B cell (primary cell): ENCODE data around the gene DNAJB6. TPM values are rescaled to one million over a fixed set of nuclear protein-coding genes. Genes with fewer than 3 reads are reported as not detected.

ENCODE experiments used
- ATAC-seq: fragments of 200-7000 bp; cut with Tn5 transposase; one replicate; pipeline ENCODE4 v1.10.0; 2021; ENCODE audit warnings: low read depth, mild to moderate bottlenecking, moderate number of reproducible peaks, moderate library complexity
- CTCF ChIA-PET: fragments of 350-600 bp; sonication (Branson Sonifier 250); formaldehyde crosslinking; loops from one replicate; lab custom pipeline; 2021; ENCODE audit warnings: antibody characterized with exemption, inconsistent platforms; lab: Charles Lee
- POLR2A ChIA-PET: fragments of 350-600 bp; sonication (Branson Sonifier 250); formaldehyde crosslinking; loops from one replicate; lab custom pipeline; 2021; ENCODE audit warnings: antibody characterized with exemption; lab: Charles Lee
- DNase-seq: peaks from one replicate; pipeline ENCODE4 v3.0.0; 2013
- H2AFZ ChIP-seq: 2 replicates; pipeline ENCODE4 v1.6.1; 2012; ENCODE audit warnings: mild to moderate bottlenecking, low read depth, low read length; ENCODE audit not compliant: insufficient read depth, poor library complexity, severe bottlenecking
- H3K27ac ChIP-seq, 2 donors: 1 replicate in 1 of 2; 2 replicates in 1 of 2; pipeline ENCODE4 v1.5.1; 2012 to 2013; ENCODE audit warnings: low read length in 2 of 2, mild to moderate bottlenecking in 2 of 2, moderate library complexity in 1 of 2
- H3K27me3 ChIP-seq, 4 experiments: fragments of 200-600 bp in 1 of 4; sonication (generic) in 1 of 4; replicated peaks in 1 of 4; 1 replicate in 2 of 4; 2 replicates in 2 of 4; pipeline versions ENCODE4 v1.6.1 to v1.7.0; 2013 to 2016; ENCODE audit warnings: low read length in 3 of 4, mild to moderate bottlenecking in 2 of 4, mixed read lengths in 1 of 4, moderate library complexity in 1 of 4; ENCODE audit not compliant: insufficient read depth in 4 of 4, control insufficient read depth in 3 of 4; ENCODE audit errors: control extremely low read depth in 1 of 4
- H3K36me3 ChIP-seq, 2 experiments: replicated peaks in 1 of 2; 1 replicate in 1 of 2; 2 replicates in 1 of 2; pipeline versions ENCODE4 v1.6.1 to v1.7.1; 2013; ENCODE audit warnings: low read length in 1 of 2; ENCODE audit not compliant: insufficient read depth in 2 of 2, control insufficient read depth in 1 of 2; ENCODE audit errors: control extremely low read depth in 1 of 2, extremely low read depth in 1 of 2
- H3K4me1 ChIP-seq, 2 donors: fragments of 200-600 bp in 1 of 2; sonication (generic) in 1 of 2; 1 replicate in 1 of 2; 2 replicates in 1 of 2; pipeline versions ENCODE4 v1.5.1 to v1.6.1; 2013 to 2017; ENCODE audit warnings: low read length in 2 of 2; ENCODE audit not compliant: control insufficient read depth in 2 of 2, insufficient read depth in 2 of 2
- H3K4me2 ChIP-seq: replicated peaks from 2 replicates; pipeline ENCODE3; 2012; ENCODE audit warnings: mild to moderate bottlenecking, low read depth, low read length; ENCODE audit not compliant: poor library complexity, severe bottlenecking
- H3K4me3 ChIP-seq, 5 experiments: fragments of 200-600 bp in 1 of 5; sonication (generic) in 1 of 5; 1 replicate in 3 of 5; 2 replicates in 2 of 5; pipeline versions ENCODE4 v1.5.1 to v1.7.0; 2011 to 2016; ENCODE audit warnings: low read length in 4 of 5, mild to moderate bottlenecking in 4 of 5, low read depth in 2 of 5, control low read depth in 1 of 5, moderate library complexity in 1 of 5; ENCODE audit not compliant: insufficient read depth in 1 of 5; ENCODE audit errors: control extremely low read depth in 1 of 5, extremely low read depth in 1 of 5
- H3K79me2 ChIP-seq: fragments of 200-600 bp; sonication (generic); one replicate; pipeline ENCODE4 v1.6.0; 2016; ENCODE audit warnings: low read length; ENCODE audit not compliant: control insufficient read depth, insufficient read depth
- H3K9ac ChIP-seq: fragments of 200-600 bp; sonication (generic); 2 replicates; pipeline ENCODE4 v1.6.1; 2017; ENCODE audit warnings: mild to moderate bottlenecking, low read length, moderate library complexity
- H3K9me3 ChIP-seq, 3 donors: one replicate each; pipeline versions ENCODE4 v1.6.1 to v1.7.1; 2013; ENCODE audit warnings: low read length in 2 of 3; ENCODE audit not compliant: control insufficient read depth in 2 of 3, insufficient read depth in 1 of 3; ENCODE audit errors: control extremely low read depth in 1 of 3
- H4K20me1 ChIP-seq: 2 replicates; pipeline ENCODE4 v1.6.0; 2012; ENCODE audit warnings: mild to moderate bottlenecking, low read length; ENCODE audit not compliant: insufficient read depth, control insufficient read depth, poor library complexity, severe bottlenecking
- H3K27ac Mint-ChIP-seq: one replicate; pipeline ENCODE4 v1.8.0; 2021; ENCODE audit warnings: mixed read lengths
- H3K27me3 Mint-ChIP-seq: one replicate; pipeline ENCODE4 v1.8.0; 2021; ENCODE audit warnings: mixed read lengths
- H3K4me1 Mint-ChIP-seq: one replicate; pipeline ENCODE4 v1.8.0; 2021; ENCODE audit warnings: mixed read lengths
- H3K4me3 Mint-ChIP-seq: one replicate; pipeline ENCODE4 v1.8.0; 2021; ENCODE audit warnings: mixed read lengths
- H3K9me3 Mint-ChIP-seq: one replicate; pipeline ENCODE4 v1.8.0; 2022; ENCODE audit warnings: mixed read lengths; ENCODE audit not compliant: insufficient read depth
- CTCF ChIP-seq: fragments of 200-600 bp; IDR thresholded peaks from one replicate; pipeline ENCODE4 v1.8.0; 2022; ENCODE audit warnings: antibody characterized with exemption, mild to moderate bottlenecking
- EZH2 ChIP-seq: IDR thresholded peaks from 2 replicates; pipeline ENCODE4 v1.6.1; 2012; ENCODE audit warnings: borderline replicate concordance, low read depth, mild to moderate bottlenecking, moderate library complexity, low read length; ENCODE audit not compliant: insufficient read depth, poor library complexity, severe bottlenecking
- whole genome bisulfite sequencing: methylation state at CpG from one replicate; pipeline ENCODE4 v1.1.5; 2013; ENCODE audit warnings: missing lambda C conversion rate; ENCODE audit not compliant: insufficient coverage; 5-methylcytosine and 5-hydroxymethylcytosine counted together
- intact Hi-C: fragments of 100-400 bp; cut with micrococcal nuclease; formaldehyde crosslinking; loops from one replicate; pipeline ENCODE4 v1.10.0; 2022
- polyA plus RNA-seq: library from polyadenylated mRNA; depleted of rRNA; stranded (reverse); fragments of >200 nt; gene quantifications from 2 replicates; pipeline ENCODE4 v1.2.3, GENCODE V29; 2012
- total RNA-seq, 2 donors: library from RNA; stranded (reverse); fragments of 120-200 nt in 1 of 2; gene quantifications; 1 replicate in 1 of 2; 2 replicates in 1 of 2; pipeline versions ENCODE4 v1.2.3 to v1.2.4, GENCODE V29; 2013 to 2022

DNAJB6 gene
- total and polyA plus RNA-seq, 2 donors (not counting 1 experiment from before 2014, with no cell fraction given), result 22.4 to 116 TPM

GRCh38 chr7:157425761-157426160 lies 89.0 kb downstream of the DNAJB6 start:
- ChIA-PET POLR2A (no interaction called here), CTCF (no interaction called here)
- H3K9ac ChIP-seq, result no peak overlapping the region
- TF ChIP-seq CTCF, result no peak
- no peak for TF ChIP-seq EZH2
- DNase-seq (no peak), ATAC-seq (no peak)
- no peaks in the 10 kb centered on the region for H3K4me1 Mint-ChIP-seq
- 94% methylated on average over 18 of the region's 19 CpGs for whole genome bisulfite sequencing
- no peaks in the 10 kb centered on the region for H3K9me3 ChIP-seq
- H3K27me3 Mint-ChIP-seq, result no peaks in the 10 kb centered on the region
- H3K4me3 ChIP-seq, result no peak overlapping the region
- H4K20me1 ChIP-seq, result no peaks in the 10 kb centered on the region
- no peak overlapping the region for H3K4me3 Mint-ChIP-seq
- no peak overlapping the region for H3K27ac ChIP-seq
- no peaks in the 10 kb centered on the region for H3K36me3 ChIP-seq
- no peak overlapping the region for H3K27ac Mint-ChIP-seq
- no peak overlapping the region for H2AFZ ChIP-seq
- peaks cover 0 to 2% (median 0%) of the 10 kb centered on the region in 4 experiments for H3K27me3 ChIP-seq
- H3K4me2 ChIP-seq, result no peak overlapping the region
- intact Hi-C loops, result no loop called here
- H3K79me2 ChIP-seq, result no peaks in the 10 kb centered on the region
- H3K9me3 Mint-ChIP-seq, result no peaks in the 10 kb centered on the region
- no peaks in the 10 kb centered on the region for H3K4me1 ChIP-seq

GRCh38 chr7:157426463-157427301 lies 89.9 kb downstream of the DNAJB6 start:
- Histone ChIP-seq H3K36me3 (no peaks in the 10 kb centered on the region), H4K20me1 (no peaks in the 10 kb centered on the region), H3K4me3 (no peak overlapping the region), H3K9ac (no peak overlapping the region), H3K4me2 (no peak overlapping the region), H3K27ac (no peak overlapping the region), H3K27me3 (peaks cover 0 to 2% (median 0%) of the 10 kb centered on the region in 4 experiments), H3K79me2 (no peaks in the 10 kb centered on the region), H3K4me1 (no peaks in the 10 kb centered on the region), H3K9me3 (no peaks in the 10 kb centered on the region), H2AFZ (no peak overlapping the region)
- CTCF ChIA-PET, result no interaction called here
- H3K4me3 Mint-ChIP-seq, result no peak overlapping the region
- 82% methylated on average over 41 of the region's 42 CpGs for WGBS
- no peak overlapping the region for H3K27ac Mint-ChIP-seq
- DNase-seq, result no peak
- no peaks in the 10 kb centered on the region for H3K4me1 Mint-ChIP-seq
- H3K27me3 Mint-ChIP-seq, result no peaks in the 10 kb centered on the region
- ATAC-seq, result no peak
- TF ChIP-seq EZH2 (no peak), CTCF (no peak)
- POLR2A ChIA-PET, result no interaction called here
- intact Hi-C loops, result no loop called here
- H3K9me3 Mint-ChIP-seq, result no peaks in the 10 kb centered on the region
